NCI-H2107 treated with DMSO at 0.1 percent for 48 hours (cell line): ENCODE results near the gene HSPB6.
"Not testable (repeated sequence)": the region's sequence is repeated elsewhere in the genome, so short reads cannot be mapped to it uniquely, and the experiment has no call there.

Source experiments
- DNase-seq: peaks from one replicate; lab custom pipeline; 2025; ENCODE audit not compliant: unreplicated experiment; lab: John Stamatoyannopoulos, UW

Gene HSPB6

GRCh38 chr19:35732540-35733179, 24.2 kb downstream of the HSPB6 start:
- DNase-seq = no peak

- no peak for DNase-seq
Observed at GRCh38 chr19:35731779-35732405, 24.9 kb downstream of the HSPB6 start.

- DNase-seq = no peak
Observed at GRCh38 chr19:35731353-35731752, 25.5 kb downstream of the HSPB6 start.

GRCh38 chr19:35730326-35730725, 26.5 kb downstream of the HSPB6 start:
- DNase-seq = no peak

GRCh38 chr19:35729763-35730162, 27.1 kb downstream of the HSPB6 start:
- no peak for DNase-seq

- no peak for DNase-seq
Observed at GRCh38 chr19:35729021-35729420, 27.8 kb downstream of the HSPB6 start.

GRCh38 chr19:35727956-35728706, 28.7 kb downstream of the HSPB6 start:
- no peak for DNase-seq

- DNase-seq = no peak
Observed at GRCh38 chr19:35727053-35727955, 29.5 kb downstream of the HSPB6 start.

- DNase-seq = no peak
Observed at GRCh38 chr19:35725216-35725861, 31.5 kb downstream of the HSPB6 start.

- no peak for DNase-seq
Observed at GRCh38 chr19:35724560-35724959, 32.3 kb downstream of the HSPB6 start.

GRCh38 chr19:35724132-35724531, 32.7 kb downstream of the HSPB6 start:
- not testable (repeated sequence) for DNase-seq

- DNase-seq = no peak
Observed at GRCh38 chr19:35723671-35724070, 33.2 kb downstream of the HSPB6 start.

GRCh38 chr19:35722897-35723296, 33.9 kb downstream of the HSPB6 start:
- no peak for DNase-seq

GRCh38 chr19:35722461-35722860, 34.4 kb downstream of the HSPB6 start:
- DNase-seq = no peak

GRCh38 chr19:35721374-35721773, 35.5 kb downstream of the HSPB6 start:
- no peak for DNase-seq

- no peak for DNase-seq
Observed at GRCh38 chr19:35720648-35721047, 36.2 kb downstream of the HSPB6 start.

GRCh38 chr19:35720163-35720524, 36.7 kb downstream of the HSPB6 start:
- no peak for DNase-seq

- no peak for DNase-seq
Observed at GRCh38 chr19:35719402-35720162, 37.2 kb downstream of the HSPB6 start.

GRCh38 chr19:35718345-35719041, 38.3 kb downstream of the HSPB6 start:
- no peak for DNase-seq
